PC-3 (cell line): ENCODE data around the gene NDOR1.

Source experiments
- CTCF ChIP-seq: fragments of 300-600 bp; sonication (generic); conservative IDR thresholded peaks from 2 replicates; pipeline ENCODE4 v1.5.1; 2017; ENCODE audit warnings: antibody characterized with exemption, low read depth, mild to moderate bottlenecking, low read length
- EZH2 ChIP-seq: fragments of 300-600 bp; sonication (generic); IDR thresholded peaks from one replicate; pipeline ENCODE4 v1.6.1; 2017; ENCODE audit warnings: antibody characterized with exemption, mild to moderate bottlenecking, low read length; ENCODE audit not compliant: unreplicated experiment
- EZH2phosphoT487 ChIP-seq: fragments of 300-600 bp; sonication (generic); IDR thresholded peaks from 2 replicates; pipeline ENCODE4 v1.6.1; 2018; ENCODE audit warnings: mild to moderate bottlenecking, antibody characterized with exemption, low read length, borderline replicate concordance

DNA sequence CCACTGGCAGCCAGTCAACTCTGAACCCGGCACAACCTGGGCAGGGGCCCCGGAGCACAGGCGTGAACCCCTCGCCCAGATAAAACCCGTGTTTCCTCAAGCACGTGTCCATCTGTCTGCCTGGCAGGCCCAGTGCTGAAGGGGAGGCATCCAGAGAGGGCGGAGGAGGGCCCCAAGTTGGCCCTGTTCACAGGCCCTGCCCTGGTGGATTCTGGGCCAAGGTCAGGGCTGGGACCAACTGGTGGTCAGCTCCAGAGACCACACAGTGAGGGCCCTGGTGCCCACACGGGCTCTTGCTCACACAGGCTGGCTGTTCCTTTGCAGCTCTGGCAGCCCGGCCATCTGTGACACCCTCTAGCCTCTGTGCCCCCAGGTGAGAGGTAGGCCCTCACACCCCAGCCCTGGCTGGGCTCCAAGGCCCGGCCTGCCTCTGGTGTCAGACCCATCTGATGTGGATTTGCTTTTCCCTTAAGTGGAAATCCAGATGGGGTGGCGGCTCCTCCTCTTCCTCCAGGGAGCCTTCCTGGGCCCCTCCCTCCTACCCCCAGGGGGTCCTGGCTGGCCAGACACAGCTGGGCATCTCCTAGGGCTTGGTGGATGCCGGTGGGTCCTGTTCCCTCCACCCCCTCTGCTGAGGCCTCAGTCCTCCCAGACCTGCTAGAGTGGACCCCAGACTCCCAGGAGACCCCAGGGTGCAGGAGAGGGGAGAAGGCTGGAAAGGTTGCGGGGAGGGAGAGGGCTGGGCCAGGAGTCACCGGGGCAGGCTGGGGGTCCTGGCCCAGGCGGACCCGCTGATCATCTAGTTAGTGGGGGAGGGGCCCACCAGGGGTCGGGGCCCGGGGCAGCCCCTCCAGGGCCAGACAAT, 45.1 kb downstream of the NDOR1 start:
- no peak for TF ChIP-seq CTCF
- TF ChIP-seq EZH2 = no peak
- TF ChIP-seq EZH2phosphoT487 = no peak
